Mesendoderm (in vitro differentiated cells): ENCODE measurements around the gene TLE1.
A peak's percentile ranks its signal among the peaks of the same experiment; 100 is the strongest.

Source experiments
- DNase-seq: peaks from one replicate; pipeline ENCODE4 v3.0.0; 2013
- H2AK5ac ChIP-seq: 2 replicates; pipeline ENCODE4 v1.6.1; 2013; ENCODE audit warnings: low read length, inconsistent platforms
- H2BK120ac ChIP-seq: 2 replicates; pipeline ENCODE4 v1.6.1; 2013; ENCODE audit warnings: low read depth, mild to moderate bottlenecking, low read length, moderate library complexity, mixed read lengths
- H2BK15ac ChIP-seq: replicated peaks from 2 replicates; pipeline ENCODE4 v1.6.1; 2013; ENCODE audit warnings: low read depth, mild to moderate bottlenecking, moderate library complexity
- H2BK5ac ChIP-seq: 2 replicates; pipeline ENCODE4 v1.6.1; 2013; ENCODE audit warnings: low read length, inconsistent platforms
- H3K18ac ChIP-seq: 2 replicates; pipeline ENCODE4 v1.6.1; 2013; ENCODE audit warnings: mild to moderate bottlenecking, low read length, mixed read lengths
- H3K23ac ChIP-seq: one replicate; pipeline ENCODE4 v1.6.1; 2013; ENCODE audit warnings: low read length
- H3K27ac ChIP-seq: 2 replicates; pipeline ENCODE4 v1.5.1; 2013; ENCODE audit warnings: low read depth, mild to moderate bottlenecking, inconsistent platforms, low read length, moderate library complexity
- H3K27me3 ChIP-seq: 2 replicates; pipeline ENCODE4 v1.6.1; 2013; ENCODE audit warnings: low read length, control low read depth, mild to moderate bottlenecking, inconsistent platforms; ENCODE audit not compliant: insufficient read depth, poor library complexity
- H3K36me3 ChIP-seq: 2 replicates; pipeline ENCODE4 v1.6.1; 2013; ENCODE audit warnings: low read length, inconsistent platforms; ENCODE audit not compliant: control insufficient read depth, insufficient read depth
- H3K4ac ChIP-seq: one replicate; pipeline ENCODE4 v1.6.1; 2013; ENCODE audit warnings: low read depth, mild to moderate bottlenecking, low read length, moderate library complexity
- H3K4me1 ChIP-seq: 2 replicates; pipeline ENCODE4 v1.6.1; 2013; ENCODE audit warnings: low read depth, low read length, inconsistent platforms; ENCODE audit not compliant: control insufficient read depth
- H3K4me2 ChIP-seq: 2 replicates; pipeline ENCODE4 v1.6.1; 2013; ENCODE audit warnings: low read length
- H3K4me3 ChIP-seq: 2 replicates; pipeline ENCODE4 v1.5.1; 2013; ENCODE audit warnings: mild to moderate bottlenecking, low read length
- H3K56ac ChIP-seq: one replicate; pipeline ENCODE4 v1.6.1; 2013; ENCODE audit warnings: low read length
- H3K79me1 ChIP-seq: 2 replicates; pipeline ENCODE4 v1.6.1; 2013; ENCODE audit warnings: low read length, inconsistent platforms
- H3K79me2 ChIP-seq: 2 replicates; pipeline ENCODE4 v1.6.1; 2013; ENCODE audit warnings: mild to moderate bottlenecking, low read length; ENCODE audit not compliant: control insufficient read depth, insufficient read depth
- H3K9ac ChIP-seq: 2 replicates; pipeline ENCODE4 v1.6.1; 2013; ENCODE audit warnings: low read length, inconsistent platforms
- H4K5ac ChIP-seq: one replicate; pipeline ENCODE4 v1.6.1; 2013; ENCODE audit warnings: low read length
- H4K8ac ChIP-seq: one replicate; pipeline ENCODE4 v1.6.1; 2013; ENCODE audit warnings: low read depth, mild to moderate bottlenecking, control low read depth, low read length, moderate library complexity
- WGBS: extraction: QIAGEN DNeasy Blood & Tissue Kit; methylation state at CpG from one replicate; pipeline ENCODE4 v1.1.7; 2013; ENCODE audit warnings: low lambda C conversion rate, missing lambda C conversion rate; ENCODE audit not compliant: insufficient coverage; ENCODE audit errors: extremely low coverage; 5-methylcytosine and 5-hydroxymethylcytosine counted together

Gene TLE1

GRCh38 chr9:81614335-81614734 is 75.0 kb downstream of the TLE1 start:
- no CpG with 5 or more reads among the region's 6 CpGs for WGBS

GRCh38 chr9:81613002-81613812 is 76.1 kb downstream of the TLE1 start:
- no peak overlapping the region for H3K4ac ChIP-seq
- no CpG with 5 or more reads among the region's 23 CpGs for WGBS
- DNase-seq, result no peak
- H3K56ac ChIP-seq, result no peak overlapping the region
- no peak overlapping the region for H3K27ac ChIP-seq
- H2BK15ac ChIP-seq, result no peak overlapping the region
- no peak overlapping the region for H2BK120ac ChIP-seq
- H2AK5ac ChIP-seq, result no peak overlapping the region
- no peak overlapping the region for H2BK5ac ChIP-seq
- no peaks in the 10 kb centered on the region for H3K27me3 ChIP-seq
- no peak overlapping the region for H4K5ac ChIP-seq
- no peaks in the 10 kb centered on the region for H3K4me1 ChIP-seq
- H3K79me1 ChIP-seq, result no peaks in the 10 kb centered on the region
- H3K4me3 ChIP-seq, result no peak overlapping the region
- H3K4me2 ChIP-seq, result no peak overlapping the region
- no peak overlapping the region for H3K9ac ChIP-seq
- no peaks in the 10 kb centered on the region for H3K79me2 ChIP-seq
- peaks cover 11% of the 10 kb centered on the region for H3K36me3 ChIP-seq
- H3K23ac ChIP-seq, result no peak overlapping the region
- no peak overlapping the region for H4K8ac ChIP-seq
- H3K18ac ChIP-seq, result no peak overlapping the region

More at GRCh38 chr9:81614335-81614734, 75.0 kb downstream of the TLE1 start:
- no peak overlapping the region for H3K23ac ChIP-seq
- no peak overlapping the region for H3K4me3 ChIP-seq
- peaks cover 11% of the 10 kb centered on the region for H3K36me3 ChIP-seq
- H3K79me1 ChIP-seq, result peaks cover 4% of the 10 kb centered on the region
- H3K79me2 ChIP-seq, result peaks cover under 1% of the 10 kb centered on the region
- H3K9ac ChIP-seq, result no peak overlapping the region
- H2AK5ac ChIP-seq, result no peak overlapping the region
- no peak overlapping the region for H2BK5ac ChIP-seq
- H3K56ac ChIP-seq, result no peak overlapping the region
- no peak overlapping the region for H2BK120ac ChIP-seq
- H3K27ac ChIP-seq, result no peak overlapping the region
- H3K4ac ChIP-seq, result no peak overlapping the region
- H3K4me2 ChIP-seq, result no peak overlapping the region
- no peak overlapping the region for H3K18ac ChIP-seq
- H3K4me1 ChIP-seq, result no peaks in the 10 kb centered on the region
- no peak overlapping the region for H4K8ac ChIP-seq
- DNase-seq, result no peak
- no peak overlapping the region for H4K5ac ChIP-seq
- no peak overlapping the region for H2BK15ac ChIP-seq
- H3K27me3 ChIP-seq, result no peaks in the 10 kb centered on the region

- Histone ChIP-seq H3K9ac (no peak overlapping the region), H2BK5ac (no peak overlapping the region), H3K4me3 (no peak overlapping the region), H3K79me1 (no peaks in the 10 kb centered on the region), H3K4me2 (no peak overlapping the region), H2BK15ac (no peak overlapping the region), H3K79me2 (no peaks in the 10 kb centered on the region), H2BK120ac (no peak overlapping the region), H3K27me3 (no peaks in the 10 kb centered on the region), H4K8ac (no peak overlapping the region), H3K36me3 (peaks cover 13% of the 10 kb centered on the region), H3K18ac (no peak overlapping the region), H3K4ac (no peak overlapping the region), H3K4me1 (no peaks in the 10 kb centered on the region), H3K56ac (no peak overlapping the region), H3K23ac (no peak overlapping the region), H4K5ac (no peak overlapping the region), H3K27ac (no peak overlapping the region), H2AK5ac (no peak overlapping the region)
- DNase-seq, result no peak
- no CpG with 5 or more reads among the region's 23 CpGs for WGBS
Measured at GRCh38 chr9:81611664-81612063, 77.7 kb downstream of the TLE1 start.

GRCh38 chr9:81610740-81611107 is 78.6 kb downstream of the TLE1 start:
- H3K4ac ChIP-seq, result no peak overlapping the region
- DNase-seq, result no peak
- no peak overlapping the region for H2BK5ac ChIP-seq
- H2BK120ac ChIP-seq, result no peak overlapping the region
- no peak overlapping the region for H2BK15ac ChIP-seq
- H3K27me3 ChIP-seq, result no peaks in the 10 kb centered on the region
- no peak overlapping the region for H3K4me2 ChIP-seq
- H2AK5ac ChIP-seq, result no peak overlapping the region
- no peak overlapping the region for H3K18ac ChIP-seq
- H3K56ac ChIP-seq, result no peak overlapping the region
- H3K4me1 ChIP-seq, result no peaks in the 10 kb centered on the region
- no peak overlapping the region for H4K8ac ChIP-seq
- no CpG with 5 or more reads among the region's 4 CpGs for WGBS
- no peaks in the 10 kb centered on the region for H3K79me2 ChIP-seq
- H3K4me3 ChIP-seq, result no peak overlapping the region
- H3K9ac ChIP-seq, result no peak overlapping the region
- no peak overlapping the region for H3K23ac ChIP-seq
- no peak overlapping the region for H3K27ac ChIP-seq
- H3K79me1 ChIP-seq, result no peaks in the 10 kb centered on the region
- peaks cover 10% of the 10 kb centered on the region for H3K36me3 ChIP-seq
- no peak overlapping the region for H4K5ac ChIP-seq

- Histone ChIP-seq H2BK120ac (no peak overlapping the region), H3K27me3 (no peaks in the 10 kb centered on the region), H2AK5ac (no peak overlapping the region), H3K56ac (no peak overlapping the region), H3K79me1 (no peaks in the 10 kb centered on the region), H3K9ac (no peak overlapping the region), H3K36me3 (peaks cover 10% of the 10 kb centered on the region), H3K4me1 (no peaks in the 10 kb centered on the region), H3K23ac (peak overlapping the region; percentile 2), H3K18ac (no peak overlapping the region), H3K79me2 (no peaks in the 10 kb centered on the region), H2BK5ac (no peak overlapping the region), H3K27ac (no peak overlapping the region), H3K4me3 (no peak overlapping the region), H4K8ac (no peak overlapping the region), H4K5ac (no peak overlapping the region), H3K4ac (no peak overlapping the region), H2BK15ac (no peak overlapping the region), H3K4me2 (no peak overlapping the region)
- no CpG with 5 or more reads among the region's 8 CpGs for WGBS
- DNase-seq, result peak; percentile 54
Measured at GRCh38 chr9:81609782-81610739, 79.3 kb downstream of the TLE1 start.
